Mucosa of gallbladder (tissue), 1 donor: ENCODE data around the gene CNTNAP2. TPM values are rescaled to one million over a fixed set of nuclear protein-coding genes. Genes with fewer than 3 reads are reported as not detected.
"Not testable (repeated sequence)": the region's sequence is repeated elsewhere in the genome, so short reads cannot be mapped to it uniquely, and the experiment has no call there.

Source experiments
- DNase-seq: peaks from one replicate; pipeline ENCODE4 v3.0.0-alpha.2; 2020; ENCODE audit warnings: low spot score
- total RNA-seq: library from RNA; stranded (reverse); gene quantifications from one replicate; pipeline ENCODE4 v1.2.1, GENCODE V29; 2021
- donor health status: DM: no; HTN: no; CAD: no.

Gene CNTNAP2
- total RNA-seq, 1 donor from 2014 or later, result 1.6 TPM

DNA sequence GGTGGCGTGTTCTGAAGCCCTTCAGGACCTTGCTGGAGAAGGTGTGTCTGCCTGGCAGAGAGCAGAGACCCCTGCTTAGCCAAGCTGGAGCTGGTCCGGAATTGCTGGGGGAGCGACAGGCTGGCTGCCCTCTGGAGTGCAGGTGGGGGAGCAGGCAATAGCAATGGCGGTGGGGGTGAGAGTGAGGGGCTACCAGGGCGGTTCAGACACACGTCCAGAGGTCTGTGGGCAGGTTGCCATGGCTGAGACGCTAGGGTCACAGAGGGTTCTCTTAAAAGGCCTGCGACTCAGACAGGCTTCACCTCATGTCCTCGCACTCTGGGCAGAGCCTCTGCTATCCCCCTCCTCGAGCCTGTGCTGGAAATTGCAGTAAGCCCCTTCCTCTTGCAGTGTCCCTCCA lies 2144.9 kb downstream of the CNTNAP2 start:
- no peak for DNase-seq

- no peak for DNase-seq
Observed at GRCh38 chr7:148261996-148262688, 2145.5 kb downstream of the CNTNAP2 start.

GRCh38 chr7:148262721-148263229 lies 2146.2 kb downstream of the CNTNAP2 start:
- DNase-seq, result peak; percentile 59

GRCh38 chr7:148264933-148265557 lies 2148.4 kb downstream of the CNTNAP2 start:
- DNase-seq, result no peak

DNA sequence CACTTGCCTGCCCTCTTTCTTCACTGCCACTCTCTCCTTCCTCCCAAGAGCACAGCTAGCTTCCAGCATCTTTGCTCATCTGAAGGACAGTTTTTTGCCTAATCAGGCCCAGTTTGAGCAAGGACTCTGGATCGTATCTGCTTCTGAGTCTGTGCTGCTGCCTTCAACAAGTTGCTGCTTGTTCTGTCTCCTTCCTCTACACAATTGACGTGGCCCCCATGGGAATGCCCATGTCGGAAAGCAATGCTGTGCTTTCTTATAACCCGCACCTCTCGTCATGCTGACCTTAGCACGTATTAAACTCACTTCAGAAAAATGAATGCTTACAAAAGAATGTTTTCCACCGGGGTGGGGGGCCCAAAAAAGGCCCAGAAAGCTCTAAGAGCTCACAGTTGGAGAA lies 2149.3 kb downstream of the CNTNAP2 start:
- DNase-seq, result no peak

GRCh38 chr7:148266795-148267194 lies 2150.2 kb downstream of the CNTNAP2 start:
- no peak for DNase-seq

DNA sequence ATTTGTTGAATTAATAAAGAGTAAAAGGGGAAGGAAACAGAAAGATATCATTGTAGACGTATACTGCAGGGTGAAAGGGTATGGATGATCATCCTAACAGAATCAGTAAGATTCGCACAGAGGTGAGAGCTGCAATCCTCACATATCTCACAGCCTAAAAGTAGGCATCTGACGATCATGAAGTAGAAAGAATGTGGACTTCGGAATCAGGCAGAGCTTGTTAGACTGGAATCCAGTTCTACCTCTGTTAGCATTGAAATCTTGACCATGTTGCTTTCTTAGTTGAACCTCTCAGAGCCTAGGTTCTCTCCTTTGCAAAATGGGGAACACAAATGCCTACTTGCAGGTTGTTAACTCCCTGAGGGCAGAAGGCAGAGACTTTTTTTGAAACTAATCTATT lies 2154.0 kb downstream of the CNTNAP2 start:
- no peak for DNase-seq

- no peak for DNase-seq
Observed at GRCh38 chr7:148274118-148274517, 2157.5 kb downstream of the CNTNAP2 start.

DNA sequence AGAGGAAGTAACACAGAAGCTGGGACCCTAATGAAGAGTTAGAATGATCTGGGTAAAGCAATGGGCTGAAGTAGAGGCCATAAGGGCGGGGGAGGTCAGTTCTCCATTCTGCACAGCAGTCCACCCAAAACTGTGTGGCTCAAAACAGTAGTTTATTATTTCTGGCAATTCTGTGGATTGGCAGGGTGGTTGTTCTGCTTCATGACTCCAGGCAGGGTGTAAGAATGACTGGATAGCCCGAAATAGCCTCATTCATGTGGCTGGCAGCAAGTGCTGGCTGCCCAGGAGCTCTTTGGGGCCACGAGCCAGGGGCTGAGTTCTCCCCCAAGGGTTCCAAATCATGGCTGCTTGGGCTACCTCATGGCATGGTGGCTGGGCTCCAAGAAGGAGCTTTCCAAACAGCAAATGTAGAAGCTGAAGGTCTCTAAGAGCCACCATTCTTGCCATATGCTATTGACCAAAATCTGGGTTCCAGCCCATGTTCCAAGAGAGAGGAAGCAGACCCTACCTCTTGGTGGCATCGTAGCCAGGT lies 2158.8 kb downstream of the CNTNAP2 start:
- DNase-seq, result no peak

DNA sequence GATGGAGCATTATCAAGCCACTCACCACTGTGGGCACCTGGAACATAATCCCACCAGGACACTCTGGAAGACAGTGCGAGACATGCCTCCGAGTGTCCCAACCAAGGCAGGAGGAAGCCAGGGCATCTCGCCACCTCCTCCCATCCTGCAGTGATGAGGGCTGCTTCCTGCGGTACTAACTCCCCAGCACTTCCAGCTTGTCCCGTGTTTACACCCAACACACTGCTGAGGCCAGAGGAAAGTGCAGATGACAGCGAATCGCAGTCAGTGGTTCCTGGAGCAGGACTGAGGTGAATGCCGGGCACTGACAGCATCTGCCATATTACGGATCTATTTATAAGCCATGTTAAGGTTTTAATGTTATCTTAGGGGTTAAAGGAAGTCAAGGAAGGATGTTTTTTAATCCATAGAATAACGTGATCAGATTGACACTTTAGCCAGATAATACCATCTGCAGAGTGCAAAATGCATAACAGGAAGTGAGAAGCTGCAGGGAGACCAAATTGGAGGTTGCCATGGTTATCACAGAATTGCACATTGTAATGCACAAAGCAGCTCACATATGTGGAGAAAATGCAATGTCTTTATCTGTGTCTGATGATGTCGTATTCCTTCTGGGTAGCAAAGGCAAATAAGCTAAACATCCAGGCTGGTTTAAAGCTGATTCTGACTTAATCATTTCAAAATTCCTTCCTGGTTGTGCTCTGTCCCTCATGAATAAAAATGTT lies 2159.9 kb downstream of the CNTNAP2 start:
- DNase-seq, result no peak

- DNase-seq, result no peak
Observed at GRCh38 chr7:148277042-148277660, 2160.6 kb downstream of the CNTNAP2 start.

DNA sequence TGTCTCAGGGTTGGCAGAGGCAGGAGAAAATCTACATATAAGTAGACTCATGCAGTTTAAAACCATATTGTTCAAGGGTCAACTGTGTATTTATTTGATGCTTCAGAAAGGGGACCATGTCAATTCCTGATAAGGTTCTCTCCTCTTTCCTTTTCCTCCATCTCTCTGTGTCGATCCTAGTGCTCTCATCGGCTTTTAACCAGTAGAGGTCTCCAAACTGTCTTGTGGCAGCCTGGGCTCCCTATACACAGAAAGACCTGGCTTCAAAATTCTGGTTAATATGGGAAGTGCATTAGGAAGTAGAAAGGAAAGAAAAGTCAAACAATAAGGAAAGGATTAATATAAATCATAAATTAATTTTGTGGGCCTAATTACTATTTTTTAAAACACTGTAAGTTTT lies 2169.5 kb downstream of the CNTNAP2 start:
- peak; percentile 32 for DNase-seq

DNA sequence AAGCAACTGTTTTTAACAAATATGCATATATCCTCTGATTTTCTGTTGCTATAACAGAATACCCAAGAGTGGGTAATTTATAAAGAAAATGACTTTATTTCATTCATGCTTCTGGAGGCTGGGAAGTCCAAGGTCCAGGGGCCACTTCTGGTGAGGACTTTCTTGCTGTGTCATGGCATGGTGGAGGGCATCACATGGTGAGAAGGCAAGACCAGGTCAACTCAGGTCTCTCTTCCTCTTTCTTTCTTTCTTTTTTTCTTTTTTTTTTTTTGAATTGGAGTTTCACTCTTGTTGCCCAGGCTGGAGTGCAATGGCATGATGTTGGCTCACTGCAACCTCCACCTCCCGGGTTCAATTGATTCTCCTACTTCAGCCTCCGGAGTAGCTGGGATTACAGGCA lies 2170.9 kb downstream of the CNTNAP2 start:
- DNase-seq, result no peak

DNA sequence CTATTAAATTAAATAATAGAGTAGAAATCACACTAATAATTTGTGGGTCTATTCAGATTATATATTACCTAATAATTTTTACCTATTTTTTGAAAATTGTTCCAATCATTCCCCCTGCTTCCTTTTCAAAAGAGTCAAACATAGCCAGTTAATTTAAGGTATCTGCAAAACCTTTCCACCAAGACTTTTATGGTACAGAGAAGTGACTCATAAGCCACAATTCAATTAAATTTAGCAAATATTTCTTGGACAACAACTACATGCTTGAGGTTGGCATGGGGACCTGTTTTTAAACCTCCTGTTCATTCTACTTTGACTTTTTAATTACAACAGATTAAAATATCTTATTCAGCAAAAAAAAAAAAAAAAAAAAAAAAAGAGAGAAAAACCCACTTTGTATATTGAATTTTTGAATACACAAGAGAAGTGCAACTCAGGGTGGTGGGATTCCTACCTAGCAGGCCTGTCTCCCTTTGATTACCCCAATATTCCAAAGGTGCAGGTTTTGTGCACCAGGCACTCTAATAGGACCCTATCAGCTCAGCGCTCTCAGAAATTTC lies 2172.1 kb downstream of the CNTNAP2 start:
- DNase-seq, result no peak

- no peak for DNase-seq
Observed at GRCh38 chr7:148289630-148290029, 2173.0 kb downstream of the CNTNAP2 start.

- DNase-seq, result no peak
Observed at GRCh38 chr7:148290538-148290937, 2173.9 kb downstream of the CNTNAP2 start.

- DNase-seq, result no peak
Observed at GRCh38 chr7:148291799-148292198, 2175.2 kb downstream of the CNTNAP2 start.

- no peak for DNase-seq
Observed at GRCh38 chr7:148296994-148297644, 2180.5 kb downstream of the CNTNAP2 start.

DNA sequence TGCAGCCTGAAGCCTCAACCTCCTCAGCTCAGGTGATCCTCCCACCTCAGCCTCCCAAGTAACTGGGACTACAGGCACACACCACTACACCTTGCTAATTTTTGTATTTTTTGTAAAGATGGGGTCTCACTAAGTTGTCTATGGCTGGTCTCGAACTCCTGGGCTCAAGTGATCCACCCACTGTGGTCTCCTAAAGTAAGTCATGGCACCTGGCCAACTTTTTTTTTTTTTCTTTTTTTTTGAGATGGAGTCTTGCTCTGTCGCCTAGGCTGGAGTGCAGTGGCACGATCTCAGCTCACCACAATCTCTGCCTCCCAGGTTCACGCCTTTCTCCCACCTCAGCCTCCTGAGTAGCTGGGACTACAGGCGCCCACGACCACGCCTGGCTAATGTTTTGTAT lies 2182.2 kb downstream of the CNTNAP2 start:
- not testable (repeated sequence) for DNase-seq

DNA sequence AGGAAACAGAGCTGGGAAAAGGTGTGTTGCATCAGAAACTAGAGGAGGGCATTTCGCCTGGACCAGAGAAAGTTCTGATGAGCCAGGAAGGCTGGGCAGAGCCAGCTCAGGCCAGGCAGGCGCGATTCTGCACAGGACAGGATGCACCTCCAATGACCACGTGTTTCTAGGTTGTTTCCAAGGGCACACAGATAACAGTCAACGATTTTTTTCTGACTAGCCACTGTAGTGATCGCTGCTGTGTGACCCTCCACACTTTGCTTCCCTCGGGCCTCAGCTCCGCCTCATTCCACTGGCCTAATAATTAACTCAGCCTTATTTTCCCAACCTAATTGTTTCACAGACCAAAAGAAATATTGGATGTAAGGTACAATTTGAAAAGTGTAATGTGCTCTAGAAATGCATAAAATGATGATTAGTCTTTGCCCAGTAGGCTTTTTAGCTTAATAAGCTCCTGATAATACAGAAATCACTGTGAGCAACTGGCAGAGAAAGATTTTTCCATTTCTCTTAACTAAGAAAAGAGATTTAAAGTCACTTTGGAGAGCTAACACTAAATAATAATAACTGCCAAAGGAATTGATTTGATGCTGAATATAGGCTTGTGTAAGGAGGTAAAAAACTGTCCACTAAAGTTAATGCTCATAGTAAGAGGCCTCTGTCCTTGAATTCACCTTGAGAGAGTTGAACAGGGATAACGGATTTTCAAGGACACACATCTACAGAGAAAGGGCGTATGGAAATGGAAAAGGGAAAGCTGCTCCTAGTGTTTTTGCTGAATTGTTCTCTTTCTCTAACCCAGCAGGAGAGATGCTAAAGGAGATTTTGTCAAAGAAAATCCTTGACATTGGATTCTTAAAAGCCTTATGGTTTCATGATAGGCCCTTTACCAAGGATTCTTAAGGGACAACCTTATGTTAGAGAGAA lies 2183.0 kb downstream of the CNTNAP2 start:
- peak; percentile 84 for DNase-seq
